Thoracic aorta (tissue), 2 donors: ENCODE measurements around the gene TUBB3. TPM values are rescaled to one million over a fixed set of nuclear protein-coding genes. Genes with fewer than 3 reads are reported as not detected.
"Not testable (repeated sequence)": the region's sequence is repeated elsewhere in the genome, so short reads cannot be mapped to it uniquely, and the experiment has no call there.

Experiments used
- ATAC-seq: fragments of 150-250 bp; one replicate; pipeline ENCODE4 v1.8.0; 2017; ENCODE audit warnings: low read depth; ENCODE audit not compliant: insufficient number of reproducible peaks, low FRiP score
- DNase-seq: peaks from one replicate; pipeline ENCODE4 v3.0.0-alpha.2; 2020; ENCODE audit warnings: low spot score
- H3K27ac ChIP-seq, 2 donors: fragments of 200-600 bp; sonication (generic); 1 replicate in 1 of 2; 2 replicates in 1 of 2; pipeline ENCODE4 v1.5.1; 2016; ENCODE audit warnings: mild to moderate bottlenecking in 2 of 2, moderate library complexity in 2 of 2
- H3K27me3 ChIP-seq: fragments of 200-600 bp; sonication (generic); replicated peaks from 2 replicates; pipeline ENCODE4 v1.6.0; 2016; ENCODE audit warnings: mild to moderate bottlenecking; ENCODE audit not compliant: insufficient read depth
- H3K36me3 ChIP-seq: fragments of 200-600 bp; sonication (generic); one replicate; pipeline ENCODE4 v1.5.1; 2016
- H3K4me1 ChIP-seq, 2 donors: fragments of 200-600 bp; sonication (generic); 1 replicate in 1 of 2; 2 replicates in 1 of 2; pipeline versions ENCODE4 v1.5.1 to v1.6.0; 2016; ENCODE audit warnings: low read depth in 2 of 2, mild to moderate bottlenecking in 1 of 2; ENCODE audit not compliant: control insufficient read depth in 1 of 2
- H3K4me3 ChIP-seq: fragments of 200-600 bp; sonication (generic); 2 replicates; pipeline ENCODE4 v1.5.1; 2016; ENCODE audit warnings: mild to moderate bottlenecking
- H3K9me3 ChIP-seq: fragments of 200-600 bp; sonication (generic); 2 replicates; pipeline ENCODE4 v1.5.1; 2016
- total RNA-seq, 2 donors: library from RNA; depleted of rRNA; stranded (reverse); fragments of >200 nt; gene quantifications; one replicate each; pipeline versions ENCODE4 v1.1.0 to v1.2.3, GENCODE V29; 2016
- TF ChIP-seq, protein P1 (sequence below): fragments of 200-600 bp; sonication (generic); IDR thresholded peaks from one replicate; pipeline ENCODE4 v1.5.1; 2019; ENCODE audit warnings: antibody characterized with exemption

The TUBB3 gene
- total RNA-seq, 2 donors from 2014 or later, result 4.2 to 18.0 TPM

DNA sequence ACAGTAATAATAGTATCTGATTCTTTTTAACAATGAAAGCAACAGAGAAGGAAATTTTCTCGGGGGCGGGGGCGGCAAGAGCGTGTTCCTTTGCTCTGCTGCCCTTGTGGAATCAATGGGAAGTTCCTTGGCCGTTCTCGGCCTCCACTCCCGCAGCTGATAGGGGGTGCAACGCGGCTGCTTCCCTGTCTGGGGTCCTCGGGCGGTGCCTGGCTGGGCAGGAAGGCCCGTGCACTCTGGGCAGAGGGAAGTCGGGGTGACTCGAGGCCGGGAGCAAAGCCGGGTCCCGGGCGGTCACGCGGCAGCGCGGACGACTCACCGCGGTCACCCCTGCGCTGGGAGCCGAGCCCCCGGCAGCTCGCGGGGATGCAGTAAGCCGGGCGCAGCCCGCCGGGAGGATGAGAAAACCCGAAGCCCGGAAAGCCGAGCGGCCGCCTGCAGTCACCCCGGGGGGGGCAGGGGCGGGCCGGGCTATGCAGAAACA lies 2.5 kb downstream of the TUBB3 start:
- no peaks in the 10 kb centered on the region for H3K9me3 ChIP-seq
- peaks cover 13 to 48% of the 10 kb centered on the region in 2 donors for H3K4me1 ChIP-seq
- no peak overlapping the region for H3K27ac ChIP-seq
- peak overlapping the region; percentile 61 for H3K4me3 ChIP-seq
- TF ChIP-seq, protein P1, sequence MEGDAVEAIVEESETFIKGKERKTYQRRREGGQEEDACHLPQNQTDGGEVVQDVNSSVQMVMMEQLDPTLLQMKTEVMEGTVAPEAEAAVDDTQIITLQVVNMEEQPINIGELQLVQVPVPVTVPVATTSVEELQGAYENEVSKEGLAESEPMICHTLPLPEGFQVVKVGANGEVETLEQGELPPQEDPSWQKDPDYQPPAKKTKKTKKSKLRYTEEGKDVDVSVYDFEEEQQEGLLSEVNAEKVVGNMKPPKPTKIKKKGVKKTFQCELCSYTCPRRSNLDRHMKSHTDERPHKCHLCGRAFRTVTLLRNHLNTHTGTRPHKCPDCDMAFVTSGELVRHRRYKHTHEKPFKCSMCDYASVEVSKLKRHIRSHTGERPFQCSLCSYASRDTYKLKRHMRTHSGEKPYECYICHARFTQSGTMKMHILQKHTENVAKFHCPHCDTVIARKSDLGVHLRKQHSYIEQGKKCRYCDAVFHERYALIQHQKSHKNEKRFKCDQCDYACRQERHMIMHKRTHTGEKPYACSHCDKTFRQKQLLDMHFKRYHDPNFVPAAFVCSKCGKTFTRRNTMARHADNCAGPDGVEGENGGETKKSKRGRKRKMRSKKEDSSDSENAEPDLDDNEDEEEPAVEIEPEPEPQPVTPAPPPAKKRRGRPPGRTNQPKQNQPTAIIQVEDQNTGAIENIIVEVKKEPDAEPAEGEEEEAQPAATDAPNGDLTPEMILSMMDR, result no peak
- DNase-seq (no peak), ATAC-seq (no peak)
- no peaks in the 10 kb centered on the region for H3K36me3 ChIP-seq
- peaks cover 7% of the 10 kb centered on the region for H3K27me3 ChIP-seq

GRCh38 chr16:89931305-89931896 lies 8.3 kb downstream of the TUBB3 start:
- TF ChIP-seq, protein P1, result no peak
- DNase-seq, result no peak
- H3K27me3 ChIP-seq, result no peaks in the 10 kb centered on the region

GRCh38 chr16:89931964-89932363 lies 8.8 kb downstream of the TUBB3 start:
- H3K9me3 ChIP-seq, result no peaks in the 10 kb centered on the region
- no peak overlapping the region for H3K27ac ChIP-seq
- no peaks in the 10 kb centered on the region for H3K36me3 ChIP-seq
- DNase-seq, result no peak
- no peaks in the 10 kb centered on the region for H3K27me3 ChIP-seq
- H3K4me3 ChIP-seq, result no peak overlapping the region
- H3K4me1 ChIP-seq, result no peaks in the 10 kb centered on the region
- ATAC-seq, result no peak
- TF ChIP-seq, protein P1, result no peak

More at GRCh38 chr16:89931305-89931896, 8.3 kb downstream of the TUBB3 start:
- Histone ChIP-seq H3K27ac (no peak overlapping the region), H3K4me3 (no peak overlapping the region), H3K4me1 (peaks cover 0 to 3% of the 10 kb centered on the region in 2 donors), H3K9me3 (no peaks in the 10 kb centered on the region), H3K36me3 (no peaks in the 10 kb centered on the region)
- ATAC-seq, result no peak

DNA sequence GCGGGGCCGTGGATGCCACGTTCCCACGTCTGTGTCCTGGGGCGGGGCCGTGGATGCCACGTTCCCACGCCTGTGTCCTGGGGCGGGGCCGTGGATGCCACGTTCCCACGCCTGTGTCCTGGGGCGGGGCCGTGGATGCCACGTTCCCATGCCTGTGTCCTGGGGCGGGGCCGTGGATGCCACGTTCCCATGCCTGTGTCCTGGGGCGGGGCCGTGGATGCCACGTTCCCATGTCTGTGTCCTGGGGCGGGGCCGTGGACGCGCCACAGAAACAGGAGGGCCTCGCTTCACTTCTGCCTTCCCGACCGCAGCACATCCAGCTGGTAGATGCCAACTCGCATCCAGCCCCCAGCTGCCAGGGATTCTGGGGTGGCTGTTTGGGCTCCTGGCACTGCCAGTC lies 10.9 kb downstream of the TUBB3 start:
- not testable (repeated sequence) for H3K4me3 ChIP-seq, H3K27me3 ChIP-seq, H3K27ac ChIP-seq, DNase-seq, H3K4me1 ChIP-seq, H3K36me3 ChIP-seq, ATAC-seq, H3K9me3 ChIP-seq

- no peak overlapping the region for H3K4me3 ChIP-seq
- H3K9me3 ChIP-seq, result no peaks in the 10 kb centered on the region
- no peaks in the 10 kb centered on the region for H3K27me3 ChIP-seq
- H3K27ac ChIP-seq, result no peak overlapping the region
- ATAC-seq (no peak), DNase-seq (no peak)
- H3K4me1 ChIP-seq, result no peaks in the 10 kb centered on the region
- TF ChIP-seq, protein P1, result no peak
- no peaks in the 10 kb centered on the region for H3K36me3 ChIP-seq
These were observed 11.7 kb downstream of the TUBB3 start for GRCh38 chr16:89934611-89935553.

DNA sequence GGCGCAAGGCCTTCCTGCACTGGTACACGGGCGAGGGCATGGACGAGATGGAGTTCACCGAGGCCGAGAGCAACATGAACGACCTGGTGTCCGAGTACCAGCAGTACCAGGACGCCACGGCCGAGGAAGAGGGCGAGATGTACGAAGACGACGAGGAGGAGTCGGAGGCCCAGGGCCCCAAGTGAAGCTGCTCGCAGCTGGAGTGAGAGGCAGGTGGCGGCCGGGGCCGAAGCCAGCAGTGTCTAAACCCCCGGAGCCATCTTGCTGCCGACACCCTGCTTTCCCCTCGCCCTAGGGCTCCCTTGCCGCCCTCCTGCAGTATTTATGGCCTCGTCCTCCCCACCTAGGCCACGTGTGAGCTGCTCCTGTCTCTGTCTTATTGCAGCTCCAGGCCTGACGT lies 12.5 kb downstream of the TUBB3 start:
- ATAC-seq, result not testable (repeated sequence)

More for the DNA sequence above, 12.5 kb downstream of the TUBB3 start:
- DNase-seq, H3K4me1 ChIP-seq, H3K4me3 ChIP-seq, H3K27ac ChIP-seq, H3K27me3 ChIP-seq, H3K36me3 ChIP-seq, H3K9me3 ChIP-seq: not testable (repeated sequence)
